HepG2 (cell line): ENCODE data around the gene IMMT. TPM values are rescaled to one million over a fixed set of nuclear protein-coding genes. Genes with fewer than 3 reads are reported as not detected.

Experiments
- ATAC-seq: fragments of 200-7000 bp; cut with Tn5 transposase; 3 replicates; pipeline ENCODE4 v1.9.1; 2020; ENCODE audit warnings: mild to moderate bottlenecking, moderate library complexity
- BruUV-seq: library from RNA; stranded (reverse); fragments of 400-500 nt; replicated peaks from 2 replicates; lab custom pipeline; 2021; lab: Mats Ljungman, UMichigan
- CTCF ChIA-PET: fragments of 300-600 bp; formaldehyde crosslinking; extraction: SDS; loops from one replicate; lab custom pipeline; 2021; ENCODE audit warnings: low total read pairs, inconsistent platforms, low intra/inter-chr PET ratio; lab: Yijun Ruan, JAX
- POLR2A ChIA-PET: fragments of 350-600 bp; sonication (Branson Sonifier 250); formaldehyde crosslinking; loops from one replicate; lab custom pipeline; 2020; ENCODE audit warnings: antibody characterized with exemption, inconsistent platforms; lab: Yijun Ruan, JAX
- DNase-seq: peaks from one replicate; pipeline ENCODE4 v3.0.0-alpha.2; 2015; ENCODE audit warnings: low spot score
- FAIRE-seq: peaks from 3 replicates; lab custom pipeline; 2011; peaks lifted over from hg19 to GRCh38; lab: Jason Lieb, UNC
- H2AFZ ChIP-seq: one replicate; pipeline ENCODE4 v1.6.1; 2011; ENCODE audit warnings: low read length, inconsistent platforms
- H3K27ac ChIP-seq: fragments of 300-600 bp; 3 replicates; pipeline ENCODE4 v1.8.0; 2011; ENCODE audit warnings: mixed run types, mild to moderate bottlenecking, mixed read lengths, low read length, inconsistent platforms; ENCODE audit not compliant: insufficient read depth; ENCODE audit errors: extremely low read length
- H3K27me3 ChIP-seq, 2 experiments: fragments of 200-600 bp in 1 of 2; 2 replicates in 1 of 2; 3 replicates in 1 of 2; pipeline versions ENCODE4 v1.6.0 to v1.8.0; 2011; ENCODE audit warnings: low read length in 2 of 2, mild to moderate bottlenecking in 2 of 2, moderate library complexity in 2 of 2, inconsistent platforms in 1 of 2; ENCODE audit not compliant: insufficient read depth in 2 of 2, control insufficient read depth in 1 of 2
- H3K36me3 ChIP-seq, 2 experiments: fragments of 200-600 bp in 1 of 2; replicated peaks in 1 of 2; 2 replicates in 1 of 2; 3 replicates in 1 of 2; pipeline versions ENCODE4 v1.5.1 to v1.8.0; 2011; ENCODE audit warnings: low read length in 2 of 2, inconsistent platforms in 1 of 2; ENCODE audit not compliant: insufficient read depth in 2 of 2, control insufficient read depth in 1 of 2
- H3K4me1 ChIP-seq: 2 replicates; pipeline ENCODE4 v1.5.1; 2012; ENCODE audit warnings: low read length, inconsistent platforms; ENCODE audit not compliant: insufficient read depth
- H3K4me2 ChIP-seq: 2 replicates; pipeline ENCODE4 v1.6.0; 2011; ENCODE audit warnings: low read depth, low read length, inconsistent platforms
- H3K4me3 ChIP-seq, 3 experiments: fragments of 200-600 bp in 1 of 3; sonication (generic), shearing (Covaris generic) in 1 of 3; replicated peaks in 1 of 3; 2 replicates each; pipeline ENCODE4 v1.5.1; 2011 to 2016; ENCODE audit warnings: low read length in 3 of 3, inconsistent platforms in 2 of 3, low read depth in 2 of 3, mild to moderate bottlenecking in 2 of 3, control low read depth in 1 of 3, mixed read lengths in 1 of 3; ENCODE audit not compliant: insufficient read depth in 1 of 3
- H3K79me2 ChIP-seq: one replicate; pipeline ENCODE4 v1.6.1; 2011; ENCODE audit warnings: low read length, inconsistent platforms; ENCODE audit not compliant: insufficient read depth
- H3K9ac ChIP-seq: 2 replicates; pipeline ENCODE4 v1.6.0; 2011; ENCODE audit warnings: mild to moderate bottlenecking, low read depth, low read length, inconsistent platforms; ENCODE audit not compliant: insufficient read depth
- H3K9me3 ChIP-seq: 2 replicates; pipeline ENCODE4 v1.5.1; 2012; ENCODE audit warnings: mild to moderate bottlenecking, low read length
- H4K20me1 ChIP-seq: 2 replicates; pipeline ENCODE4 v1.6.0; 2011; ENCODE audit warnings: inconsistent platforms, mild to moderate bottlenecking, low read length, moderate library complexity; ENCODE audit not compliant: insufficient read depth
- CEBPB ChIP-seq: IDR thresholded peaks from 2 replicates; pipeline ENCODE4 v1.6.1; 2011; ENCODE audit warnings: low read depth, low read length, improper control_type of control experiment, borderline replicate concordance
- GPBP1L1 ChIP-seq: sonication (generic); formaldehyde crosslinking; IDR thresholded peaks from 2 replicates; pipeline ENCODE4 v1.5.0; 2020; ENCODE audit warnings: mild to moderate bottlenecking, missing genetic modification reagents
- PAWR ChIP-seq: sonication (generic); formaldehyde crosslinking; IDR thresholded peaks from 2 replicates; pipeline ENCODE4 v1.4.0; 2020; ENCODE audit warnings: missing genetic modification reagents, mild to moderate bottlenecking, borderline replicate concordance
- RBM22 ChIP-seq: fragments of 200-400 bp; formaldehyde crosslinking; optimal IDR thresholded peaks from 2 replicates; pipeline ENCODE3; 2017; ENCODE audit warnings: mild to moderate bottlenecking, low read length, moderate library complexity
- REPIN1 ChIP-seq: sonication (generic); formaldehyde crosslinking; IDR thresholded peaks from 2 replicates; pipeline ENCODE4 v1.8.0; 2022; ENCODE audit warnings: missing genetic modification reagents, low read depth, mild to moderate bottlenecking, borderline replicate concordance
- RFX1 ChIP-seq: fragments of 450-650 bp; IDR thresholded peaks from 2 replicates; pipeline ENCODE4 v1.6.1; 2017
- SAP130 ChIP-seq: IDR thresholded peaks from 2 replicates; pipeline ENCODE4 v1.6.1; 2016; ENCODE audit warnings: low read depth
- SIN3B ChIP-seq: fragments of 150-350 bp; IDR thresholded peaks from 2 replicates; pipeline ENCODE4 v1.6.1; 2014; ENCODE audit warnings: low read length
- SNAPC2 ChIP-seq: sonication (generic); formaldehyde crosslinking; IDR thresholded peaks from 2 replicates; pipeline ENCODE4 v1.8.1; 2022; ENCODE audit warnings: mild to moderate bottlenecking, missing genetic modification reagents
- TMF1 ChIP-seq: sonication (generic); formaldehyde crosslinking; IDR thresholded peaks from 2 replicates; pipeline ENCODE4 v1.8.1; 2022; ENCODE audit warnings: low read depth, missing genetic modification reagents
- ZC3H4 ChIP-seq: sonication (generic); formaldehyde crosslinking; IDR thresholded peaks from 2 replicates; pipeline ENCODE4 v1.4.0; 2020; ENCODE audit warnings: missing genetic modification reagents, borderline replicate concordance
- ZNF7 ChIP-seq: IDR thresholded peaks from 2 replicates; pipeline ENCODE4 v1.6.1; 2016; ENCODE audit warnings: missing biosample characterization, missing genetic modification reagents
- WGBS: methylation state at CpG from one replicate; pipeline ENCODE4 v1.1.6; 2017; ENCODE audit warnings: low lambda C conversion rate; 5-methylcytosine and 5-hydroxymethylcytosine counted together
- in situ Hi-C: cut with HindIII; loops from 2 replicates; pipeline ENCODE4 v1.10.0; 2017; ENCODE audit warnings: low pct_unique_long_range_greater_than_20kb; ENCODE audit not compliant: extremely low pct_ligation_motif_present
- intact Hi-C: fragments of 100-400 bp; cut with micrococcal nuclease; formaldehyde crosslinking; loops from one replicate; pipeline ENCODE4 v1.10.0; 2022; ENCODE audit not compliant: unreplicated experiment
- polyA plus RNA-seq, 8 experiments: library from polyadenylated mRNA; depleted of rRNA in 3 of 8; stranded (reverse) in 7 of 8; unstranded in 1 of 8; fragments of >200 nt; fragmentation: Illumina TruSeq in 4 of 8; extraction: Trizol in 4 of 8; gene quantifications; 2 replicates each; pipeline versions ENCODE4 v1.2.1 to v1.2.3, GENCODE V29; 2011 to 2016; ENCODE audit warnings: low read depth in 4 of 8, missing spikeins in 1 of 8, mixed read lengths in 1 of 8; ENCODE audit not compliant: insufficient read depth in 1 of 8
- total RNA-seq, 5 experiments: library from RNA; depleted of rRNA; stranded (reverse); fragments of >200 nt; fragmentation: Illumina TruSeq; extraction: Trizol; gene quantifications; 2 replicates each; pipeline ENCODE4 v1.2.3, GENCODE V29; 2016; ENCODE audit warnings: low read depth in 1 of 5
- TF ChIP-seq, protein P1 (sequence below), 2 experiments: sonication (generic) in 1 of 2; formaldehyde crosslinking in 1 of 2; IDR thresholded peaks; 2 replicates each; pipeline versions ENCODE4 v1.5.1 to v1.6.1; 2011 to 2020; ENCODE audit warnings: borderline replicate concordance in 1 of 2, low read depth in 1 of 2, low read length in 1 of 2, mild to moderate bottlenecking in 1 of 2, missing genetic modification reagents in 1 of 2, moderate library complexity in 1 of 2

The IMMT gene
- total and polyA plus RNA-seq, 2 of the 13 experiments (the other 11 are each of a cell fraction or from before 2014, with no cell fraction given): 63.5 to 119 TPM

DNA sequence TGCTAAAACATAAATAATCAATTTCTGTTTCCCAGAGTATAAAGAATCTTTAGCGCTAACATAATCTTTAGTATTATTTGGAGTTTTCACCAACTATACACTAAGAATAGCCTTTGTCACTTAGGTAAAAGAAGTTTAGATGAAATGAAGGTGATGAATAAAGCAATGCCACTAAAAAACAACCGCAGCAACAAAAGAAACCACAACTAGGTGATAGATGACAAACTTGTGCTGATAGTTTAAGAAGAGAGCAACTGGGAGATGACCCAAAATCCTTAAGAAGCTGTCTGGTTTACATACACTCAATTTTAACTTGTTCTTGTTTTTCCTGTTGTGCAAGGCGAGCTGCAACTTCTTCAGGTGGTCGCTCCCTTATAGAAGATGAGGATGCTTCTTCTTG, 24.8 kb downstream of the IMMT start (continued):
- no peak for TF ChIP-seq RFX1

GRCh38 chr2:86160156-86160952, 34.9 kb downstream of the IMMT start:
- DNase-seq (no peak), FAIRE-seq (no peak), ATAC-seq (no peak)
- intact Hi-C loops: no loop called here
- no peak overlapping the region for H3K27ac ChIP-seq
- CTCF ChIA-PET: no interaction called here
- WGBS: over 99% methylated on average over 6 of the region's 6 CpGs
- H3K36me3 ChIP-seq: peaks cover 32 to 81% of the 10 kb centered on the region in 2 experiments
- no peaks in the 10 kb centered on the region for H3K4me1 ChIP-seq
- TF ChIP-seq RBM22: peak; percentile 60
- TF ChIP-seq CEBPB: 0 out of 2 replicates have a peak, but pooled peaks have one; percentile 16
- no peak for TF ChIP-seq SIN3B
- TF ChIP-seq SAP130 (CRISPR knock-in tag): no peak
- no peak for TF ChIP-seq REPIN1
- no peak overlapping the region for H3K9ac ChIP-seq
- no peaks in the 10 kb centered on the region for H3K9me3 ChIP-seq
- H4K20me1 ChIP-seq: no peaks in the 10 kb centered on the region
- POLR2A ChIA-PET: no interaction called here
- no TSS peak for BruUV-seq
- H3K4me3 ChIP-seq: no peak overlapping the region
- no peak overlapping the region for H2AFZ ChIP-seq
- no peaks in the 10 kb centered on the region for H3K27me3 ChIP-seq
- H3K79me2 ChIP-seq: no peaks in the 10 kb centered on the region
- in situ Hi-C loops: no loop called here
- no peak overlapping the region for H3K4me2 ChIP-seq

DNA sequence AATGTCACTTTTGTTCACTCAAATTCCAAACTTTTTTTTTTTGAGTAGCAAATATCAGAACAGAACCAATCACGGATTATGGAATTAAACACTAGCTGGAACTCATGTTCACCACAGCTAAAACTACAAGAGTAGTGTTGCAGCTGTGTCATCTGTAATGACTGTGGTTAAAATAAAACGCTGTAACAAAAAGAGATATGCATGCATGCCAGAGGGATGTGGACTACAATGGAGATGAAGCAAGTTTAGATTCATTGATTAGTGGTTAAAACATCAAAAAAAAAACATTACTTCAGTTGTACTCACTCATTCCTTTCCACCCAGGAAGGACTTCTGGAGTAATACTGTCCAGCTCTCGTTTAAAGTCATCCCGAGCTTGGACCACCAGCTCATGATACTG, 37.0 kb downstream of the IMMT start:
- ChIA-PET POLR2A (no interaction called here), CTCF (no interaction called here)
- WGBS: 96% methylated on average over 4 of the region's 4 CpGs
- Histone ChIP-seq H3K79me2 (no peaks in the 10 kb centered on the region), H3K4me2 (no peak overlapping the region), H3K27me3 (no peaks in the 10 kb centered on the region), H3K9me3 (no peaks in the 10 kb centered on the region), H3K9ac (no peak overlapping the region), H3K36me3 (peaks cover 34 to 73% of the 10 kb centered on the region in 2 experiments), H3K4me3 (no peak overlapping the region), H2AFZ (no peak overlapping the region), H3K27ac (no peak overlapping the region), H4K20me1 (no peaks in the 10 kb centered on the region), H3K4me1 (no peaks in the 10 kb centered on the region)
- no peak for DNase-seq
- intact Hi-C loops: no loop called here
- TF ChIP-seq ZC3H4 (CRISPR knock-in tag) (no peak), SNAPC2 (CRISPR knock-in tag) (no peak), TMF1 (CRISPR knock-in tag) (no peak), ZNF7 (CRISPR knock-in tag) (no peak), GPBP1L1 (CRISPR knock-in tag) (no peak), PAWR (CRISPR knock-in tag) (no peak)
- TF ChIP-seq, protein P1, sequence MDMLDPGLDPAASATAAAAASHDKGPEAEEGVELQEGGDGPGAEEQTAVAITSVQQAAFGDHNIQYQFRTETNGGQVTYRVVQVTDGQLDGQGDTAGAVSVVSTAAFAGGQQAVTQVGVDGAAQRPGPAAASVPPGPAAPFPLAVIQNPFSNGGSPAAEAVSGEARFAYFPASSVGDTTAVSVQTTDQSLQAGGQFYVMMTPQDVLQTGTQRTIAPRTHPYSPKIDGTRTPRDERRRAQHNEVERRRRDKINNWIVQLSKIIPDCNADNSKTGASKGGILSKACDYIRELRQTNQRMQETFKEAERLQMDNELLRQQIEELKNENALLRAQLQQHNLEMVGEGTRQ (IDR thresholded peaks at IDR 0.05; ENCODE audit: low read depth, low read length): no peak
- TF ChIP-seq, protein P1 (CRISPR knock-in tag; IDR thresholded peaks at IDR 0.05; ENCODE audit: borderline replicate concordance): no peak
- TSS peak; percentile 47 for BruUV-seq
- no peak for FAIRE-seq
- ATAC-seq: no peak
- in situ Hi-C loops: no loop called here
